GM12891 (cell line): ENCODE data around the gene EML5.

Source experiments
- PAX5 ChIP-seq: IDR thresholded peaks from 2 replicates; pipeline ENCODE4 v1.6.1; 2011; ENCODE audit warnings: low read length, moderate library complexity, mild to moderate bottlenecking; ENCODE audit not compliant: insufficient read depth, severe bottlenecking
- POLR2A ChIP-seq: IDR thresholded peaks from 2 replicates; pipeline ENCODE4 v1.6.1; 2011; ENCODE audit warnings: low read depth, low read length, control low read depth
- POLR2AphosphoS5 ChIP-seq: IDR thresholded peaks from 2 replicates; pipeline ENCODE4 v1.6.1; 2011; ENCODE audit warnings: low read depth, low read length, control low read depth
- POU2F2 ChIP-seq: IDR thresholded peaks from 2 replicates; pipeline ENCODE4 v1.6.1; 2011; ENCODE audit warnings: low read depth, mild to moderate bottlenecking, control low read depth, low read length, moderate library complexity
- SPI1 ChIP-seq: IDR thresholded peaks from 2 replicates; pipeline ENCODE4 v1.6.1; 2011; ENCODE audit warnings: low read depth, low read length, control low read depth
- TAF1 ChIP-seq: IDR thresholded peaks from 2 replicates; pipeline ENCODE4 v1.6.1; 2011; ENCODE audit warnings: low read depth, low read length, control low read depth

DNA sequence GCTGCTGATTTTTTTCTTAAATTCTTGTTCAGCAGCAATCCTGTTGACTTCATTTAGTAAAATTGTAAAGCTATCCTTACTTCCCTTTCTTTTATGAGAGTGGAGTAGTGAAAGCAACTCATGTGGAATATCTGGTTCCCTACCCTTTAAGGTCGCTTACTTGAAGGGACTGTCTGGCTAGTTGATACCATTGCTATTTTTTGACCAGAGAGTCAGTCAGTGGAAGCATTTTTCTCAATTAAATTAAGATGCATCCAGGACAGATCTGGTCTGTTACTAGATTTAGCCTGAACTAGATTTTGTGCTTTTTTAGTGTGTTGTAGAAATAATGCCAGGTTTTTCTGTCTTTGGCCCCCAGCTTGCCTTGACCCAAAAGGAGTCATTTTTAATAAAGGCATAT, 49.7 kb upstream of the EML5 start:
- TF ChIP-seq POLR2A (no peak), POLR2AphosphoS5 (no peak), TAF1 (no peak), POU2F2 (no peak), SPI1 (no peak), PAX5 (no peak)
